ENCODE data around the gene ACOT7.

GRCh38 chr1:6329396-6329795, 64.2 kb downstream of the ACOT7 start:
- TF ChIP-seq CTCF (IDR thresholded peaks at IDR 0.05): no peak
- no peak for TF ChIP-seq POLR2A (IDR thresholded peaks at IDR 0.05)
- TF ChIP-seq POLR2AphosphoS5 (IDR thresholded peaks at IDR 0.05): no peak

Data from breast epithelium (tissue), 3 donors.